Karpas-422 (cell line): ENCODE results near the gene NBPF11. TPM values are rescaled to one million over a fixed set of nuclear protein-coding genes. Genes with fewer than 3 reads are reported as not detected.
"Not testable (repeated sequence)": the region's sequence is repeated elsewhere in the genome, so short reads cannot be mapped to it uniquely, and the experiment has no call there.

ENCODE experiments used
- DNase-seq: peaks from one replicate; pipeline ENCODE4 v3.0.0-alpha.2; 2015
- H2AFZ ChIP-seq: fragments of 200-600 bp; sonication (generic); 2 replicates; pipeline ENCODE4 v1.6.1; 2014; ENCODE audit warnings: antibody characterized with exemption, low read length, mixed read lengths
- H3K27ac ChIP-seq: fragments of 200-600 bp; sonication (generic); 2 replicates; pipeline ENCODE4 v1.5.1; 2014; ENCODE audit warnings: mild to moderate bottlenecking, low read length, moderate library complexity
- H3K27me3 ChIP-seq: fragments of 200-600 bp; sonication (generic); 2 replicates; pipeline ENCODE4 v1.6.1; 2014; ENCODE audit warnings: low read length, mixed read lengths
- H3K36me3 ChIP-seq: fragments of 200-600 bp; sonication (generic); 2 replicates; pipeline ENCODE4 v1.6.1; 2014; ENCODE audit warnings: low read length, mixed read lengths; ENCODE audit not compliant: insufficient read depth
- H3K4me1 ChIP-seq: fragments of 200-600 bp; sonication (generic); 2 replicates; pipeline ENCODE4 v1.6.1; 2014; ENCODE audit warnings: mild to moderate bottlenecking, low read length, mixed read lengths
- H3K4me2 ChIP-seq: fragments of 200-600 bp; sonication (generic); 2 replicates; pipeline ENCODE4 v1.6.1; 2014; ENCODE audit warnings: low read length, low read depth, mild to moderate bottlenecking; ENCODE audit not compliant: poor library complexity, severe bottlenecking
- H3K4me3 ChIP-seq: fragments of 200-600 bp; sonication (generic); 2 replicates; pipeline ENCODE4 v1.5.1; 2014; ENCODE audit warnings: mild to moderate bottlenecking, antibody characterized with exemption, low read length, mixed read lengths
- H3K79me2 ChIP-seq: fragments of 200-600 bp; sonication (generic); 2 replicates; pipeline ENCODE4 v1.6.1; 2014; ENCODE audit warnings: mild to moderate bottlenecking, low read length, mixed read lengths
- H3K9ac ChIP-seq: fragments of 200-600 bp; sonication (generic); 2 replicates; pipeline ENCODE4 v1.6.0; 2014; ENCODE audit warnings: low read length
- H3K9me2 ChIP-seq: fragments of 200-600 bp; sonication (generic), shearing (Covaris generic); replicated peaks from 2 replicates; pipeline ENCODE4 v1.6.0; 2014; ENCODE audit warnings: mild to moderate bottlenecking, low read length, moderate library complexity; ENCODE audit not compliant: insufficient read depth
- H3K9me3 ChIP-seq: fragments of 300-700, 200-600 bp; sonication (generic); 2 replicates; pipeline ENCODE4 v1.6.1; 2014; ENCODE audit warnings: low read length, mixed read lengths
- H4K20me1 ChIP-seq: fragments of 200-600 bp; sonication (generic); 2 replicates; pipeline ENCODE4 v1.6.1; 2014; ENCODE audit warnings: mild to moderate bottlenecking, antibody characterized with exemption, low read length, low read depth; ENCODE audit not compliant: insufficient read depth
- total RNA-seq: library from RNA; depleted of rRNA; stranded (reverse); fragments of >200 nt; shearing (Covaris generic); gene quantifications from 2 replicates; pipeline ENCODE4 v1.2.3, GENCODE V29; 2014; ENCODE audit warnings: low replicate concordance

The NBPF11 gene
- total RNA-seq, 1 experiment from 2014 or later, result 12.6 TPM

DNA sequence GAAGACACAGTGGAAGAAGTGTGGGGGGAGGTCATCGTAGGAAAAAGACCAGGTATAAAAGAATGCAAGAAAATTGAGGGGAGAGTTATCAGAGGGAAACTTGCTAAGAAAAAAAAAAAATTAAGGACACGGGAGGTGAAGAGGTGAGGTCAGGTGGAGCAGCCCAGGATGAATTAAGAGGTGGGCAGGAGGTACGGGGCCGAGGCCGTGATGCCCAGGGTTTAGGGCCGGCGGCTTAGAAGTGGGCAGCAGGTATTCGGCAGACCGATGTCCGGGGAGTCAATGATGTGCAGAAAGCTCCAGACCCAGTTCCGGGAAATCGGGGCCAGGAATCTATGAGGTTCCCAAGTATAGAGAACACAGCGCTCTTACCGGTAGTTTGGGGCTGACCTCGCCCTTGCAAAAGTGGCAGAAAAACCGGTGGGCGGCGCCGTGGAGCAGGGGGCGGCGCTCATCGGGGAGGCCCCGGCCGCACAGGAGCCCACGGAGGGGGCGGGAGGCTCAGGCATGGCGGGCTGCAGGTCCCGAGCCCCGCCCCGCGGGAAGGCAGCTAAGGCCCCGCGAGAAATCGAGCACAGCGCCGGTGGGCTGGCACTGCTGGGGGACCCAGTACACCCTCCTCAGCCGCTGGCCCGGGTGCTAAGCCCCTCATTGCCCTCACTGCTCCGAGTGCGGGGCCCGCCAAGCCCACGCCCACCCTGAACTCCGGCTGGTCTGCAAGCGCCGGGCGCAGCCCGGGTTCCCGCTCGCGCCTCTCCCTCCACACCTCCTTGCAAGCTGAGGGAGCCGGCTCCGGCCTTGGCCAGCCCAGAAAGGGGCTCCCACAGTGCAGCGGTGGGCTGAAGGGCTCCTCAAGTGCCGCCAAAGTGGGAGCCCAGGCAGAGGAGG, 73.2 kb downstream of the NBPF11 start:
- not testable (repeated sequence) for H3K4me3 ChIP-seq, H3K27ac ChIP-seq, H4K20me1 ChIP-seq, DNase-seq, H3K9me2 ChIP-seq, H2AFZ ChIP-seq, H3K4me2 ChIP-seq, H3K9me3 ChIP-seq, H3K36me3 ChIP-seq, H3K9ac ChIP-seq, H3K79me2 ChIP-seq, H3K4me1 ChIP-seq, H3K27me3 ChIP-seq

DNA sequence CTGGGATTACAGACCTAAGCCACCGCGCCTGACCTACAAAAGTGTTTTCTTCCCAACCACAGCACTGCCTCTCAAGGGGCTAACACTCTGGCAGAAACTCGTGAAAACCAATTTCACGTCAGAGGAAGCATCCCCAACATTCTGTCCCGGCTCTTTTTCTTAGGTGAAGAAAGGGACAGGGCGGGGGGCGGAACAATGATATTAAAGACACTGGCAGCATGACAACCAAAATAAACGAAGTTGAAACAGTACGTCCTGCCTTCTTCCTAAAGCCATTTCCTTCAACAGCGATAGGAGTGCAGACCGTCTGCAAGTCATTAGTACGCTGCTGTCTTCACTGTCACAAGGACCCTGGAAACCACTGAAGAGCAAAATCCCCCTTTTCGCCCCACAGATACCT, 74.0 kb downstream of the NBPF11 start:
- not testable (repeated sequence) for H3K9ac ChIP-seq, H3K9me3 ChIP-seq, H3K27me3 ChIP-seq, H3K4me1 ChIP-seq, H3K36me3 ChIP-seq, H3K27ac ChIP-seq, H3K4me3 ChIP-seq, H3K4me2 ChIP-seq, H3K9me2 ChIP-seq, H2AFZ ChIP-seq, H4K20me1 ChIP-seq, DNase-seq, H3K79me2 ChIP-seq

DNA sequence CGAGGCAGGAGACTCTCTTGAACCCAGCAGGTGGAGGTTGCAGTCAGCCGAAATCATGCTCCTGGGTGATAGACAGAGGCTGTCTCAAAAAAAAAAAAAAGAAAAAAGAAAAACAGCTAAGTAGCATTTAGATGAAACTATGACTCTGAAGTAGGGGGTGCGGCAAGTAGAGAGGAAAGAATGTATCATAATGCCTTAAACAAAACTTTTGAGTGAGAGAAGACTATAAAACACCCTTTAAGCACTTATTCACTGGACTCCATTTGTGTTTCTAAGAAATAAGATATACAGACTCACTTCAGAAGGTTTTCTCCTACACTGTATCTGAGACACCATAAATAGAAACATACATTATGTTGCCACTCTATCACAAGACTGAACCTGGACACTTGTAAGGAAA, 74.6 kb downstream of the NBPF11 start:
- H3K4me1 ChIP-seq, H3K9me2 ChIP-seq, H3K9ac ChIP-seq, H3K27me3 ChIP-seq, H2AFZ ChIP-seq, H4K20me1 ChIP-seq, DNase-seq, H3K27ac ChIP-seq, H3K9me3 ChIP-seq, H3K36me3 ChIP-seq, H3K79me2 ChIP-seq, H3K4me2 ChIP-seq, H3K4me3 ChIP-seq: not testable (repeated sequence)

DNA sequence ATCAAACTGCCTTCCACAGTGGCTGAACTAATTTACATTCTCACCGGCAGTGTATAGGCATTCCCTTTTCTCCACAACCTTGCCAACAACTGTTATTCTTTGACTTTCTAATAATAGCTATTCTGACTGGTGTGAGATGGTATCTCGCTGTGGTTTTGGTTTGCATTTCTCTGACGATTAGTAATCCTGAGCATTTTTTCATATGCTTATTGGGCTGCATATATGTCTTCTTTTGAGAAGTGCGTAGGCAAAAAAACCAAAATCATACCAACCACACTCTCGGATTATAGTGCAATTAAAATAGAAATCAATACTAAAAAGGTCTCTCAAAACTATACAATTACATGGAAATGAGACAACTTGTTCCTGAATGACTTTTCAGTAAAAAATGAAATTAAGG, 78.7 kb downstream of the NBPF11 start:
- H3K36me3 ChIP-seq, H3K4me3 ChIP-seq, H3K4me2 ChIP-seq, DNase-seq, H3K79me2 ChIP-seq, H4K20me1 ChIP-seq, H3K9me2 ChIP-seq, H3K27me3 ChIP-seq, H2AFZ ChIP-seq, H3K9ac ChIP-seq, H3K27ac ChIP-seq, H3K9me3 ChIP-seq, H3K4me1 ChIP-seq: not testable (repeated sequence)

DNA sequence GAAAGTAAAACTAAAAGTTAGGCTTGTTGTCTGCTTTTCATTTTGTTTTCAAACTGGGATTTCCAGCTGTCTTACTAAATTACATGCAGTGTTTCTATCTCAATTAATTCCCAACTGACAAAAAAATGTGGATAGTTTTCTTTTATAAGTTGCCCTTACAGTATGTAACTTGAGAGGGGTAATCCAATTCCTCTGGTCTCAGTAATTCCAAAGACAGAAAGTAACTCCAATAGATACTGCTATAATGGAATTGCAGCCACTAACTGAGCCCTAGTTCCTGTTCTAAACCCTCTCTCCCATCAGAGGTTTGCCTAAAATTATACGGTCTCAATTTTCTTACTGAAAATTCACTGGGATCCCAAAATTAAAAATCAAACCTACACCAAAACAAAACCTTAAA, 83.5 kb downstream of the NBPF11 start:
- H3K27me3 ChIP-seq, H3K4me2 ChIP-seq, H3K4me1 ChIP-seq, H3K9me3 ChIP-seq, H4K20me1 ChIP-seq, H3K36me3 ChIP-seq, H3K9ac ChIP-seq, H3K79me2 ChIP-seq, H3K27ac ChIP-seq, DNase-seq, H3K4me3 ChIP-seq, H2AFZ ChIP-seq, H3K9me2 ChIP-seq: not testable (repeated sequence)

DNA sequence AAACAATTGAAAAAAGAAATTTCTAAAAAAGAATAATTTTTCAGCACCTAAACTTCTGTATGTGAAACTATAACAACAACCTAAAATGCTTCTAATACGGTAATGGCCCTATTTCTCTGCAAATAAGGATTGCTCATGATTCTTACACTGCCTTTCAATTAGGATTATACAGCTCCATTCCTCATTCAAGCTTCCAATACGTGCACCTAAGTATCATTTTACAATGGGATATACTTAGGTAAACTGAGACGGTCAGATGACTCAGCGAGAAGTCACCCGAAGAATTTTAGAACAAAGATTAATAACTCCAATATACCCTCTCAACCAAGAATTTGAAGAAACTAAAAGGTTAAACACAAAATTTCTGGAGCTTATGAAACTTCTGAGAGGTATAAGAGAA, 83.9 kb downstream of the NBPF11 start:
- H3K27me3 ChIP-seq, H3K4me3 ChIP-seq, H2AFZ ChIP-seq, H3K27ac ChIP-seq, H3K4me2 ChIP-seq, H3K9me2 ChIP-seq, H3K36me3 ChIP-seq, DNase-seq, H3K9ac ChIP-seq, H3K79me2 ChIP-seq, H3K9me3 ChIP-seq, H3K4me1 ChIP-seq, H4K20me1 ChIP-seq: not testable (repeated sequence)

GRCh38 chr1:148060294-148060701, 91.8 kb downstream of the NBPF11 start:
- not testable (repeated sequence) for H3K9me3 ChIP-seq, H3K36me3 ChIP-seq, H3K27ac ChIP-seq, H3K79me2 ChIP-seq, H3K27me3 ChIP-seq, H3K4me3 ChIP-seq, H4K20me1 ChIP-seq, DNase-seq, H2AFZ ChIP-seq, H3K9ac ChIP-seq, H3K9me2 ChIP-seq, H3K4me2 ChIP-seq, H3K4me1 ChIP-seq

GRCh38 chr1:148057384-148057783, 94.7 kb downstream of the NBPF11 start:
- not testable (repeated sequence) for H3K9ac ChIP-seq, H3K36me3 ChIP-seq, H3K9me2 ChIP-seq, H2AFZ ChIP-seq, H3K4me3 ChIP-seq, H3K27ac ChIP-seq, H3K79me2 ChIP-seq, H3K4me2 ChIP-seq, H3K4me1 ChIP-seq, H4K20me1 ChIP-seq, H3K27me3 ChIP-seq, DNase-seq, H3K9me3 ChIP-seq
